Right renal pelvis (tissue), 4 donors: ENCODE measurements around the gene CTSE. TPM values are rescaled to one million over a fixed set of nuclear protein-coding genes. Genes with fewer than 3 reads are reported as not detected.
"Not testable (repeated sequence)": the region's sequence is repeated elsewhere in the genome, so short reads cannot be mapped to it uniquely, and the experiment has no call there.

Source experiments
- DNase-seq, 4 donors: peaks; one replicate each; pipeline ENCODE4 v3.0.0-alpha.2; 2013; ENCODE audit warnings: low read depth in 4 of 4, low spot score in 3 of 4, missing footprints in 1 of 4
- polyA plus RNA-seq, 4 donors: library from polyadenylated mRNA; unstranded; fragments of 120-200 nt; gene quantifications; one replicate each; pipeline ENCODE4 v1.2.1, GENCODE V29; 2013; ENCODE audit not compliant: insufficient read length in 4 of 4

CTSE gene
- polyA plus RNA-seq = under 1 TPM; 0.18 to 0.26 (median 0.21) TPM

GRCh38 chr1:206023695-206024094 is at the start of gene CTSE:
Gene CTSE, minus strand, starts transcription at chr1:206023895. Its CDS starts 104 bp downstream, at chr1:206023791.
- no peak for DNase-seq

GRCh38 chr1:206070627-206071304 is 47.1 kb upstream of the CTSE start:
- no peak for DNase-seq

- no peak for DNase-seq
These were observed 44.6 kb upstream of the CTSE start for GRCh38 chr1:206068314-206068713.

GRCh38 chr1:206067486-206068227 is 44.0 kb upstream of the CTSE start:
- DNase-seq = no peak

- no peak for DNase-seq
These were observed 42.9 kb upstream of the CTSE start for GRCh38 chr1:206066479-206067171.

GRCh38 chr1:206065547-206066145 is 42.0 kb upstream of the CTSE start:
- DNase-seq = no peak

- not testable (repeated sequence) for DNase-seq
These were observed 40.8 kb upstream of the CTSE start for GRCh38 chr1:206064501-206064900.

- DNase-seq = not testable (repeated sequence)
These were observed 40.3 kb upstream of the CTSE start for GRCh38 chr1:206064001-206064400.

- no peak for DNase-seq
These were observed 38.8 kb upstream of the CTSE start for GRCh38 chr1:206062464-206062863.

GRCh38 chr1:206060844-206061243 is 37.1 kb upstream of the CTSE start:
- DNase-seq = no peak

- no peak for DNase-seq
These were observed 35.7 kb upstream of the CTSE start for GRCh38 chr1:206059355-206059915.

GRCh38 chr1:206058927-206059292 is 35.2 kb upstream of the CTSE start:
- no peak for DNase-seq

GRCh38 chr1:206058289-206058926 is 34.7 kb upstream of the CTSE start:
- DNase-seq = not testable (repeated sequence)

- not testable (repeated sequence) for DNase-seq
These were observed 32.1 kb upstream of the CTSE start for GRCh38 chr1:206055639-206056323.

GRCh38 chr1:206055069-206055625 is 31.5 kb upstream of the CTSE start:
- DNase-seq = not testable (repeated sequence)

- not testable (repeated sequence) for DNase-seq
These were observed 29.9 kb upstream of the CTSE start for GRCh38 chr1:206053616-206054015.

GRCh38 chr1:206052919-206053610 is 29.4 kb upstream of the CTSE start, which contains the start of gene RHEX:
Gene RHEX, plus strand, starts transcription at chr1:206053173. Its CDS starts 44,656 bp downstream, at chr1:206097829.
- not testable (repeated sequence) for DNase-seq

GRCh38 chr1:206052231-206052865 is 28.7 kb upstream of the CTSE start:
- not testable (repeated sequence) for DNase-seq
